SW480 (cell line): ENCODE data around the gene PRDX2.

Source experiments
- DNase-seq: peaks from one replicate; pipeline ENCODE4 v3.0.0-alpha.2; 2016; ENCODE audit warnings: low spot score

The PRDX2 gene

GRCh38 chr19:12792051-12792852 is 9.3 kb downstream of the PRDX2 start:
- peak; percentile 68 for DNase-seq

- peak; percentile 93 for DNase-seq
These were observed 10.1 kb downstream of the PRDX2 start, which contains the start of gene JUNB for GRCh38 chr19:12791345-12792050. TSS of gene JUNB (plus strand) at chr19:12791486. CDS start at chr19:12791772, 286 bp downstream.

GRCh38 chr19:12790628-12791344 is 10.8 kb downstream of the PRDX2 start:
- peak; percentile 26 for DNase-seq

GRCh38 chr19:12789904-12790619 is 11.5 kb downstream of the PRDX2 start:
- peak; percentile 96 for DNase-seq

- peak; percentile 68 for DNase-seq
These were observed 12.3 kb downstream of the PRDX2 start for GRCh38 chr19:12789098-12789903.

GRCh38 chr19:12788682-12789097 is 12.9 kb downstream of the PRDX2 start:
- peak; percentile 58 for DNase-seq

- no peak for DNase-seq
These were observed 13.4 kb downstream of the PRDX2 start for GRCh38 chr19:12788042-12788681.

GRCh38 chr19:12787458-12787857 is 14.1 kb downstream of the PRDX2 start:
- DNase-seq = no peak

GRCh38 chr19:12786952-12787351 is 14.6 kb downstream of the PRDX2 start:
- DNase-seq = no peak

GRCh38 chr19:12786141-12786870 is 15.3 kb downstream of the PRDX2 start:
- no peak for DNase-seq

- no peak for DNase-seq
These were observed 16.1 kb downstream of the PRDX2 start for GRCh38 chr19:12785431-12786031.

- peak; percentile 21 for DNase-seq
These were observed 16.6 kb downstream of the PRDX2 start for GRCh38 chr19:12784871-12785430.

- no peak for DNase-seq
These were observed 17.2 kb downstream of the PRDX2 start for GRCh38 chr19:12784394-12784870.

GRCh38 chr19:12783849-12784393 is 17.7 kb downstream of the PRDX2 start:
- DNase-seq = no peak

- peak; percentile 32 for DNase-seq
These were observed 18.2 kb downstream of the PRDX2 start for GRCh38 chr19:12783291-12783848.

GRCh38 chr19:12782424-12783290 is 18.9 kb downstream of the PRDX2 start:
- peak; percentile 55 for DNase-seq

GRCh38 chr19:12782174-12782423 is 19.5 kb downstream of the PRDX2 start:
- no peak for DNase-seq
